ENCODE results near the gene METRNL.

GRCh38 chr17:83052241-83052564 is 27.2 kb upstream of the METRNL start:
- TF ChIP-seq POLR2AphosphoS5 (IDR thresholded peaks at IDR 0.05; ENCODE audit: low read depth, low read length): no peak
- TF ChIP-seq TAF1 (IDR thresholded peaks at IDR 0.05; ENCODE audit: borderline replicate concordance, low read depth, low read length): no peak
